ENCODE data around the gene SLCO2B1. TPM values are rescaled to one million over a fixed set of nuclear protein-coding genes. Genes with fewer than 3 reads are reported as not detected.

Gene SLCO2B1
- polyA plus RNA-seq, 1 donor, result 10.2 TPM

DNA sequence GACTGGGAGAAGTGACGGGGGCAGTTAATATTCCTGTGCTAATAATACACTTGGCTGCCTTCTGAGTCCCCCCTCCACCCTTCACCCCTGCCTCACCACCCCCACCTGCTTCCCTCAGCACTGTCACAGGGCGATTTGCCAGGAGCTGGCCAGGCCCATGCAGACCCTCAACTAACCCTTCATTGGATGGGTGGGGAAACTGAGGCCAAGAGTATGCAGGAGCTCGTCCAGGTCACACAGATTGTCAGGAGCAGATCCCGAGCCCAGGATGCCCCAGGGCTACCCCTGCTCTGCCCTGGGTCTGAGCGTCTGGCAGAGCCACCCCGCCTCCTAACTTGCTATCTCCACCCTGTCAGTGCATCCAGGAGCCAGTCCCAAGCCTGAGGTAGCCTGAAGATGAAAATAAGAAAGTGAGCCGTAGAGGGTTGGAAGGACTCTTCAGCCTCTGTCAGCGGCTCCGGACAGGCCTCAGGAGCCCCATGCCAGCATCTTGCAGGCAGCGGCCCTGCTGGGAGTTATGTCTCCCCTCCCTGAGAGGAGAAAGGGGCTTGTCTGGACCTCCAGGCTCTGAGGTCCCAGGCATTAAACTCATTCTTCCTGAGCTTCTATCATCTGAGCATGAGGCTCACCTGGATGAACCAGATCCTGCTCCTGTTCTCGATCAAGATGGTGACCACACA lies 95.9 kb downstream of the SLCO2B1 start:
- DNase-seq (ENCODE audit: low read depth), result no peak

DNA sequence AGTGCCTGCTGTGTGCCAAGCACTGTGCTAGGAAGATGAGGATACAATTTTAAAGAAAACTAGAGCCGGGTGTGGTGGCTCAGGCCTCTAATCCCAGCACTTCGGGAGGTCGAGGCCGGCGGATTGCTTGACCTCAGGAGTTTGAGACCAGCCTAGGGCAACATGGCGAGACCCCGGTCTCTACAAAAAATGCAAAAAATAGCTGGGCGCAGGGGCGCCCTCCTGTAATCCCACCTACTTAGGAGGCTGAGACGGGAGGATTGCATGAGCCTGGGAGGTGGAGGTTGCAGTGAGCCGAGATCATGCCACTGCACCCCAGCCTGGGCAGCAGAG lies 98.0 kb downstream of the SLCO2B1 start:
- DNase-seq (ENCODE audit: low read depth), result no peak

DNA sequence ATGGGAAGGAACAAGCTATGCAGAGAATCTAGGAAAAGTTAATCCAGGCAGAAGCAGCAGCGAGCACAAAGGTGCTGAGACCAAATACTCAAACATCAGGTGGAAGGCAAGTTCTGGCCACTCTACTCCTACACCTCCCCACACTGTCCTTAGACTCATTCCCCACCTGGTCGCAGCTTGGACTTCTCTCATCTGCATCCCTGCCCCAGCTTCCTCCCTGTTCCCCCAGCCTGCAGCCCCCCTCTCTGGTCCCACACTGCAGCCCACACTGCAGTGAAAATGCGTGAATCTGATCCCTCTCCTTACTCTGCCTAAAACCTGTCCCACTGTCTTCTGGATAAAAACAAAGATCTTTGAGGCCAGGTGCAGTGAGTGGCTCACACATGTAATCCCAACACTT lies 98.8 kb downstream of the SLCO2B1 start:
- DNase-seq (ENCODE audit: low read depth), result no peak

DNA sequence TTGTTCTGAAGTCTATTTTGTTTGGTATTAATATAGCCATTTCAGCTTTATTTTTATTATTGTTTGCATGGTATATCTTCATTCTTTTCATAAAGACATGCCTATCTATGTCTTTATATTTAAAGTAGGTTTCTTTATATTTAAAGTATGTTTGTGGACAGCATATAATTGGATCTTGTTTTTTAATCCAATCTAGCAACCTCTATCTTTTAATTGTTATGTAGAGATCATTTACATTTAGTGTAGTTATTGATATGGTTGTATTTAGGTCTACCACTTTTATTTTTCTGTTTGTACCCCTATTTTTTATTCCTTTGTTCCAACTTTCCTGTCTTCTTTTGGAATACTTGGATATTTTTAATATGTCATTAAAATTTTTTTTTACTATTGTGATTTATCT lies 103.4 kb downstream of the SLCO2B1 start:
- no peak for DNase-seq (ENCODE audit: low read depth)

Other genes starting within 250 kb of the SLCO2B1 start
- gene XRRA1, start 202.0 kb upstream of the SLCO2B1 start, polyA plus RNA-seq (ENCODE audit: insufficient read length), result 13.5 TPM
- 94.6 TPM for gene SPCS2, start 201.8 kb upstream of the SLCO2B1 start, polyA plus RNA-seq (ENCODE audit: insufficient read length)
- 23.1 TPM for gene NEU3, start 162.2 kb upstream of the SLCO2B1 start, polyA plus RNA-seq (ENCODE audit: insufficient read length)
- gene OR2AT4, start 54.2 kb upstream of the SLCO2B1 start, polyA plus RNA-seq (ENCODE audit: insufficient read length), result 0.11 TPM
- gene TPBGL, start 89.7 kb downstream of the SLCO2B1 start, polyA plus RNA-seq (ENCODE audit: insufficient read length), result 0.19 TPM
- 16.2 TPM for gene ARRB1, start 200.6 kb downstream of the SLCO2B1 start, polyA plus RNA-seq (ENCODE audit: insufficient read length)
- gene RPS3, start 248.4 kb downstream of the SLCO2B1 start, polyA plus RNA-seq (ENCODE audit: insufficient read length), result 3,554 TPM

Data from forelimb muscle (tissue), 1 donor.